H9 (cell line): ENCODE measurements around the gene TAF3. TPM values are rescaled to one million over a fixed set of nuclear protein-coding genes. Genes with fewer than 3 reads are reported as not detected.

Experiments
- DNase-seq: peaks from one replicate; pipeline ENCODE4 v3.0.0-alpha.2; 2017
- H2AFZ ChIP-seq: one replicate; pipeline ENCODE4 v1.6.1; 2013; ENCODE audit warnings: mild to moderate bottlenecking, low read length, control low read depth, moderate library complexity
- H2AK5ac ChIP-seq: 2 replicates; pipeline ENCODE4 v1.6.1; 2013; ENCODE audit warnings: low read length, control low read depth, mixed read lengths; ENCODE audit not compliant: insufficient read length
- H2BK120ac ChIP-seq: one replicate; pipeline ENCODE4 v1.6.1; 2013; ENCODE audit warnings: low read depth, mild to moderate bottlenecking, low read length, control low read depth, inconsistent platforms; ENCODE audit not compliant: poor library complexity, severe bottlenecking
- H2BK12ac ChIP-seq: 2 replicates; pipeline ENCODE4 v1.6.1; 2013; ENCODE audit warnings: low read length, control low read depth, mixed read lengths, low read depth; ENCODE audit not compliant: insufficient read length
- H2BK15ac ChIP-seq: 2 replicates; pipeline ENCODE4 v1.6.1; 2013; ENCODE audit warnings: low read depth, low read length, control low read depth
- H2BK20ac ChIP-seq: one replicate; pipeline ENCODE4 v1.6.1; 2013; ENCODE audit warnings: low read depth, mild to moderate bottlenecking, low read length, control low read depth, inconsistent platforms; ENCODE audit not compliant: poor library complexity, severe bottlenecking
- H2BK5ac ChIP-seq: 2 replicates; pipeline ENCODE4 v1.6.1; 2013; ENCODE audit warnings: low read length, control low read depth, mixed read lengths; ENCODE audit not compliant: insufficient read length
- H3K14ac ChIP-seq: 2 replicates; pipeline ENCODE4 v1.6.1; 2013; ENCODE audit warnings: low read length, control low read depth; ENCODE audit not compliant: insufficient read depth
- H3K18ac ChIP-seq: 2 replicates; pipeline ENCODE4 v1.6.1; 2013; ENCODE audit warnings: low read depth, mild to moderate bottlenecking, mixed read lengths, low read length, control low read depth; ENCODE audit not compliant: insufficient read length
- H3K23ac ChIP-seq: 2 replicates; pipeline ENCODE4 v1.6.1; 2013; ENCODE audit warnings: low read length, control low read depth, mixed read lengths, low read depth; ENCODE audit not compliant: insufficient read length
- H3K23me2 ChIP-seq: 2 replicates; pipeline ENCODE4 v1.6.1; 2013; ENCODE audit warnings: low read depth, mild to moderate bottlenecking, mixed read lengths, low read length, control low read depth; ENCODE audit not compliant: insufficient read length, poor library complexity, severe bottlenecking
- H3K27ac ChIP-seq: 2 replicates; pipeline ENCODE4 v1.5.1; 2013; ENCODE audit warnings: low read length, control low read depth, mixed read lengths, low read depth; ENCODE audit not compliant: insufficient read length
- H3K27me3 ChIP-seq: 2 replicates; pipeline ENCODE4 v1.6.1; 2013; ENCODE audit warnings: low read length, control low read depth, inconsistent platforms; ENCODE audit not compliant: insufficient read depth
- H3K4ac ChIP-seq: 2 replicates; pipeline ENCODE4 v1.6.1; 2013; ENCODE audit warnings: low read depth, mild to moderate bottlenecking, control low read depth, inconsistent platforms, low read length, moderate library complexity
- H3K4me1 ChIP-seq: 2 replicates; pipeline ENCODE4 v1.6.1; 2013; ENCODE audit warnings: low read length, control low read depth, inconsistent platforms; ENCODE audit not compliant: insufficient read depth
- H3K4me2 ChIP-seq: 2 replicates; pipeline ENCODE4 v1.6.1; 2013; ENCODE audit warnings: low read length, control low read depth, mixed read lengths; ENCODE audit not compliant: insufficient read length, insufficient read depth
- H3K56ac ChIP-seq: 2 replicates; pipeline ENCODE4 v1.6.1; 2013; ENCODE audit warnings: low read depth, mild to moderate bottlenecking, mixed read lengths, low read length, control low read depth; ENCODE audit not compliant: insufficient read length
- H3K79me1 ChIP-seq: 2 replicates; pipeline ENCODE4 v1.6.1; 2013; ENCODE audit warnings: low read depth, mild to moderate bottlenecking, moderate library complexity, low read length, control low read depth, inconsistent platforms; ENCODE audit not compliant: insufficient read depth, poor library complexity, severe bottlenecking
- H3K79me2 ChIP-seq: 2 replicates; pipeline ENCODE4 v1.6.1; 2013; ENCODE audit warnings: low read length, control low read depth, inconsistent platforms; ENCODE audit not compliant: insufficient read depth
- H3K9ac ChIP-seq: 2 replicates; pipeline ENCODE4 v1.6.1; 2013; ENCODE audit warnings: low read length, control low read depth, mixed read lengths; ENCODE audit not compliant: insufficient read length; ENCODE audit errors: extremely low read depth
- H3K9me3 ChIP-seq: one replicate; pipeline ENCODE4 v1.6.1; 2013; ENCODE audit warnings: low read depth, low read length, inconsistent platforms; ENCODE audit not compliant: control insufficient read depth
- H3T11ph ChIP-seq: one replicate; pipeline ENCODE4 v1.6.1; 2013; ENCODE audit warnings: mild to moderate bottlenecking, low read length, control low read depth, inconsistent platforms
- H4K20me1 ChIP-seq: one replicate; pipeline ENCODE4 v1.6.1; 2013; ENCODE audit not compliant: control insufficient read depth, insufficient read length, insufficient read depth
- H4K5ac ChIP-seq: 2 replicates; pipeline ENCODE4 v1.6.1; 2013; ENCODE audit warnings: low read depth, mild to moderate bottlenecking, mixed read lengths, low read length, control low read depth; ENCODE audit not compliant: insufficient read length
- H4K8ac ChIP-seq: replicated peaks from 2 replicates; pipeline ENCODE4 v1.6.1; 2013; ENCODE audit warnings: low read length, control low read depth, mixed read lengths, low read depth; ENCODE audit not compliant: insufficient read length
- H4K91ac ChIP-seq: 2 replicates; pipeline ENCODE4 v1.6.1; 2013; ENCODE audit warnings: low read depth, mild to moderate bottlenecking, moderate library complexity, mixed read lengths, low read length, control low read depth; ENCODE audit not compliant: insufficient read length
- H3K27ac Mint-ChIP-seq, 3 experiments: 2 replicates in 2 of 3; 3 replicates in 1 of 3; pipeline ENCODE4 v1.8.0; 2020 to 2021; ENCODE audit warnings: mixed read lengths in 3 of 3, mild to moderate bottlenecking in 1 of 3, moderate library complexity in 1 of 3
- H3K27me3 Mint-ChIP-seq: 2 replicates; pipeline ENCODE4 v1.8.0; 2021; ENCODE audit warnings: low read depth, mild to moderate bottlenecking, moderate library complexity, mixed read lengths
- H3K36me3 Mint-ChIP-seq, 3 experiments: 2 replicates in 2 of 3; 3 replicates in 1 of 3; pipeline ENCODE4 v1.8.0; 2020 to 2021; ENCODE audit warnings: low read depth in 3 of 3, mixed read lengths in 3 of 3; ENCODE audit not compliant: insufficient read depth in 1 of 3
- H3K4me1 Mint-ChIP-seq, 2 experiments: 2 replicates each; pipeline ENCODE4 v1.8.0; 2020; ENCODE audit warnings: mixed read lengths in 2 of 2
- H3K4me3 Mint-ChIP-seq, 2 experiments: 2 replicates in 1 of 2; 3 replicates in 1 of 2; pipeline ENCODE4 v1.8.0; 2020 to 2021; ENCODE audit warnings: mild to moderate bottlenecking in 2 of 2, mixed read lengths in 2 of 2, moderate library complexity in 1 of 2
- H3K9me3 Mint-ChIP-seq, 2 experiments: 2 replicates in 1 of 2; 3 replicates in 1 of 2; pipeline ENCODE4 v1.8.0; 2020; ENCODE audit warnings: mild to moderate bottlenecking in 2 of 2, mixed read lengths in 2 of 2, moderate library complexity in 1 of 2
- WGBS: extraction: QIAGEN DNeasy Blood & Tissue Kit; methylation state at CpG from one replicate; pipeline ENCODE4 v1.1.7; 2013; ENCODE audit warnings: missing lambda C conversion rate, low lambda C conversion rate, mixed read lengths; ENCODE audit not compliant: insufficient read length; ENCODE audit errors: extremely low coverage; 5-methylcytosine and 5-hydroxymethylcytosine counted together
- total RNA-seq: library from RNA; stranded (reverse); gene quantifications from 2 replicates; pipeline ENCODE4 v1.2.1, GENCODE V29; 2021
- TF ChIP-seq, protein P1 (sequence below): fragments of 200-600 bp; sonication (generic); conservative IDR thresholded peaks from 3 replicates; pipeline ENCODE4 v1.8.0; 2021; ENCODE audit warnings: antibody characterized with exemption, mild to moderate bottlenecking

The TAF3 gene
- total RNA-seq, 1 experiment from 2014 or later, result 10.2 TPM

DNA sequence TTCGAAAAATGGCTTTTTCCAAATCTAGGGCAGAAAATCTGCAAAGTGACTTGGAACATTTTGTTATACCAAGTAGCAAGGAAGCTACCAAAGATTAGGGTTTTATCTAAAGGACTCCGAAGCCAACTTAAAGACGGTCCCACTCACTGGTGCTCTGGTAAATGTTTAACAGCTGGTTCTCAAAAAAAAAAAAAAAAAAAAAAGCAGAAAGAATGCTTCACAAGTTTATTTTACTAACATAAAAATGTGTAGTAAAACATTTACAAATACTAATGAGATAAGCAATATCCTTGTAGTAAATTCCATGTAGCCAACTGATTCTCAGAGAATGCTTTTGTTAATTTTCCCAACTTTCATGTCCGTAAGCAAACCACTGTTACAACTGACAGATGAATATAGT lies 38.4 kb downstream of the TAF3 start:
- H2BK20ac ChIP-seq, result no peak overlapping the region
- no peak overlapping the region for H3T11ph ChIP-seq
- WGBS, result no CpG with 5 or more reads among the region's 4 CpGs
- H3K9me3 Mint-ChIP-seq, result peaks cover 20 to 22% of the 10 kb centered on the region in 2 experiments
- H3K4me1 Mint-ChIP-seq, result peaks cover 15 to 17% of the 10 kb centered on the region in 2 experiments
- H3K14ac ChIP-seq, result no peak overlapping the region
- no peak overlapping the region for H2BK120ac ChIP-seq
- no peak overlapping the region for H3K23ac ChIP-seq
- TF ChIP-seq, protein P1, sequence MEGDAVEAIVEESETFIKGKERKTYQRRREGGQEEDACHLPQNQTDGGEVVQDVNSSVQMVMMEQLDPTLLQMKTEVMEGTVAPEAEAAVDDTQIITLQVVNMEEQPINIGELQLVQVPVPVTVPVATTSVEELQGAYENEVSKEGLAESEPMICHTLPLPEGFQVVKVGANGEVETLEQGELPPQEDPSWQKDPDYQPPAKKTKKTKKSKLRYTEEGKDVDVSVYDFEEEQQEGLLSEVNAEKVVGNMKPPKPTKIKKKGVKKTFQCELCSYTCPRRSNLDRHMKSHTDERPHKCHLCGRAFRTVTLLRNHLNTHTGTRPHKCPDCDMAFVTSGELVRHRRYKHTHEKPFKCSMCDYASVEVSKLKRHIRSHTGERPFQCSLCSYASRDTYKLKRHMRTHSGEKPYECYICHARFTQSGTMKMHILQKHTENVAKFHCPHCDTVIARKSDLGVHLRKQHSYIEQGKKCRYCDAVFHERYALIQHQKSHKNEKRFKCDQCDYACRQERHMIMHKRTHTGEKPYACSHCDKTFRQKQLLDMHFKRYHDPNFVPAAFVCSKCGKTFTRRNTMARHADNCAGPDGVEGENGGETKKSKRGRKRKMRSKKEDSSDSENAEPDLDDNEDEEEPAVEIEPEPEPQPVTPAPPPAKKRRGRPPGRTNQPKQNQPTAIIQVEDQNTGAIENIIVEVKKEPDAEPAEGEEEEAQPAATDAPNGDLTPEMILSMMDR, result no peak
- H3K4me1 ChIP-seq, result peaks cover 6% of the 10 kb centered on the region; the same call in 1 of the 2 replicates
- H3K23me2 ChIP-seq, result no peaks in the 10 kb centered on the region
- H3K79me2 ChIP-seq, result no peaks in the 10 kb centered on the region; the same call in 1 of the 2 replicates
- no peak overlapping the region for H3K4me2 ChIP-seq
- no peaks in the 10 kb centered on the region for H4K20me1 ChIP-seq
- no peak overlapping the region for H2BK5ac ChIP-seq
- H2AK5ac ChIP-seq, result no peak overlapping the region
- H3K9ac ChIP-seq, result no peak overlapping the region
- H3K18ac ChIP-seq, result no peak overlapping the region
- no peaks in the 10 kb centered on the region for H3K79me1 ChIP-seq
- peaks cover 18 to 20% (median 19%) of the 10 kb centered on the region in 3 experiments for H3K36me3 Mint-ChIP-seq
- H2BK12ac ChIP-seq, result no peak overlapping the region
- no peaks in the 10 kb centered on the region for H3K27me3 ChIP-seq
- no peak overlapping the region for H3K27ac ChIP-seq
- no peaks in the 10 kb centered on the region for H3K9me3 ChIP-seq
- no peak overlapping the region for H4K8ac ChIP-seq
- DNase-seq, result no peak
- no peak overlapping the region for H2AFZ ChIP-seq
- no peak overlapping the region for H3K56ac ChIP-seq
- H4K91ac ChIP-seq, result no peak overlapping the region
- H3K4ac ChIP-seq, result no peak overlapping the region
- no peak overlapping the region for H3K4me3 Mint-ChIP-seq
- no peak overlapping the region for H2BK15ac ChIP-seq
- no peak overlapping the region for H3K27ac Mint-ChIP-seq
- H3K27me3 Mint-ChIP-seq, result no peaks in the 10 kb centered on the region
- no peak overlapping the region for H4K5ac ChIP-seq
